GM12878 (cell line): ENCODE data around the gene TM7SF3. TPM values are rescaled to one million over a fixed set of nuclear protein-coding genes. Genes with fewer than 3 reads are reported as not detected.

Source experiments
- ATAC-seq: fragments of 200-7000 bp; cut with Tn5 transposase; 3 replicates; pipeline ENCODE4 v1.9.1; 2020; ENCODE audit warnings: mild to moderate bottlenecking, moderate library complexity
- BruUV-seq: library from RNA; stranded (reverse); fragments of 400-500 nt; replicated peaks from 2 replicates; lab custom pipeline; 2021; lab: Mats Ljungman, UMichigan
- CTCF ChIA-PET: fragments of 300-600 bp; sonication (Branson Sonifier 250); formaldehyde crosslinking; extraction: SDS; loops from one replicate; lab custom pipeline; 2021; ENCODE audit warnings: inconsistent platforms; lab: Yijun Ruan, JAX
- POLR2A ChIA-PET: fragments of 350-600 bp; formaldehyde crosslinking; extraction: SDS; loops from one replicate; lab custom pipeline; 2021; ENCODE audit warnings: inconsistent platforms; lab: Charles Lee
- RAD21 ChIA-PET: fragments of 300-600 bp; sonication (Branson Sonifier 250); formaldehyde crosslinking; loops from one replicate; lab custom pipeline; 2023; ENCODE audit warnings: antibody characterized with exemption; ENCODE audit not compliant: unreplicated experiment; lab: Charles Lee
- SMC1A ChIA-PET: fragments of 300-600 bp; sonication (Branson Sonifier 250); formaldehyde crosslinking; loops from one replicate; lab custom pipeline; 2023; ENCODE audit not compliant: unreplicated experiment, uncharacterized antibody; lab: Charles Lee
- DNase-seq: peaks from one replicate; pipeline ENCODE4 v3.0.0-alpha.2; 2011; ENCODE audit warnings: low read depth, low spot score
- FAIRE-seq: peaks from 3 replicates; lab custom pipeline; 2011; peaks lifted over from hg19 to GRCh38; lab: Jason Lieb, UNC
- H2AFZ ChIP-seq: 2 replicates; pipeline ENCODE4 v1.6.0; 2011; ENCODE audit warnings: low read depth, low read length, control low read depth; ENCODE audit not compliant: control insufficient read depth
- H3K27ac ChIP-seq: 2 replicates; pipeline ENCODE4 v1.5.1; 2011; ENCODE audit warnings: control low read depth; ENCODE audit not compliant: control insufficient read depth, insufficient read depth
- H3K27me3 ChIP-seq, 2 experiments: replicated peaks in 1 of 2; 2 replicates each; pipeline versions ENCODE4 v1.6.0 to v1.6.1; 2011; ENCODE audit warnings: low read length in 1 of 2; ENCODE audit not compliant: control insufficient read depth in 2 of 2, insufficient read depth in 2 of 2
- H3K36me3 ChIP-seq, 2 experiments: 2 replicates each; pipeline ENCODE4 v1.5.1; 2011; ENCODE audit warnings: low read length in 1 of 2; ENCODE audit not compliant: control insufficient read depth in 2 of 2, insufficient read depth in 2 of 2
- H3K4me1 ChIP-seq: 2 replicates; pipeline ENCODE4 v1.6.1; 2011; ENCODE audit warnings: mild to moderate bottlenecking, low read length, moderate library complexity, mixed read lengths; ENCODE audit not compliant: control insufficient read depth, insufficient read depth
- H3K4me2 ChIP-seq: 2 replicates; pipeline ENCODE4 v1.6.0; 2011; ENCODE audit warnings: control low read depth; ENCODE audit not compliant: control insufficient read depth, insufficient read depth
- H3K4me3 ChIP-seq: fragments of 200-600 bp; sonication (generic); 2 replicates; pipeline ENCODE4 v1.5.1; 2016
- H3K79me2 ChIP-seq: 2 replicates; pipeline ENCODE4 v1.6.0; 2011; ENCODE audit warnings: low read length; ENCODE audit not compliant: control insufficient read depth, insufficient read depth
- H3K9ac ChIP-seq: 2 replicates; pipeline ENCODE4 v1.8.0; 2011; ENCODE audit warnings: low read length, control low read depth, mixed read lengths; ENCODE audit not compliant: control insufficient read depth, insufficient read depth
- H3K9me3 ChIP-seq: replicated peaks from 3 replicates; pipeline ENCODE4 v1.5.1; 2011; ENCODE audit warnings: mild to moderate bottlenecking, low read length; ENCODE audit not compliant: control insufficient read depth, insufficient read depth
- H4K20me1 ChIP-seq: 2 replicates; pipeline ENCODE4 v1.6.0; 2011; ENCODE audit not compliant: control insufficient read depth, insufficient read depth
- DPF2 ChIP-seq: fragments of 450-650 bp; IDR thresholded peaks from 2 replicates; pipeline ENCODE4 v1.6.1; 2017; ENCODE audit warnings: mild to moderate bottlenecking
- HDAC2 ChIP-seq: fragments of 200-600 bp; sonication (generic); IDR thresholded peaks from 2 replicates; pipeline ENCODE4 v1.6.1; 2017
- HDAC6 ChIP-seq: fragments of 200-600 bp; sonication (generic); IDR thresholded peaks from one replicate; pipeline ENCODE4 v1.8.0; 2017; ENCODE audit warnings: antibody characterized with exemption; ENCODE audit not compliant: unreplicated experiment
- IKZF1 ChIP-seq: fragments of 450-650 bp; conservative IDR thresholded peaks from 2 replicates; pipeline ENCODE4 v1.6.1; 2017; ENCODE audit warnings: antibody characterized with exemption, mild to moderate bottlenecking
- JUND ChIP-seq: IDR thresholded peaks from 2 replicates; pipeline ENCODE4 v1.6.1; 2012; ENCODE audit warnings: low read depth, mild to moderate bottlenecking, low read length, improper control_type of control experiment, moderate library complexity
- LARP7 ChIP-seq: fragments of 450-650 bp; IDR thresholded peaks from 2 replicates; pipeline ENCODE4 v1.6.1; 2017; ENCODE audit warnings: mild to moderate bottlenecking
- MTA3 ChIP-seq: IDR thresholded peaks from 2 replicates; pipeline ENCODE4 v1.6.1; 2012; ENCODE audit warnings: low read length, inconsistent platforms, borderline replicate concordance
- NFYB ChIP-seq: IDR thresholded peaks from 2 replicates; pipeline ENCODE4 v1.6.1; 2011; ENCODE audit warnings: low read depth, mild to moderate bottlenecking, low read length, improper control_type of control experiment, moderate library complexity; ENCODE audit not compliant: insufficient read depth
- PAX5 ChIP-seq: IDR thresholded peaks from 2 replicates; pipeline ENCODE4 v1.6.1; 2011; ENCODE audit warnings: low read depth, low read length, borderline replicate concordance
- SIN3A ChIP-seq: IDR thresholded peaks from 2 replicates; pipeline ENCODE4 v1.6.1; 2012; ENCODE audit warnings: low read depth, low read length, improper control_type of control experiment
- SUPT20H ChIP-seq: IDR thresholded peaks from 2 replicates; pipeline ENCODE4 v1.6.1; 2011; ENCODE audit warnings: low read depth, mild to moderate bottlenecking, low read length, moderate library complexity, borderline replicate concordance; ENCODE audit not compliant: control insufficient read depth
- TBL1XR1 ChIP-seq: IDR thresholded peaks from 2 replicates; pipeline ENCODE4 v1.6.1; 2012; ENCODE audit warnings: low read depth, low read length, improper control_type of control experiment
- ZBTB33 ChIP-seq: fragments of 450-650 bp; IDR thresholded peaks from 2 replicates; pipeline ENCODE4 v1.6.1; 2017; ENCODE audit warnings: mild to moderate bottlenecking
- ZBTB40 ChIP-seq: fragments of 450-650 bp; IDR thresholded peaks from 2 replicates; pipeline ENCODE4 v1.6.1; 2016; ENCODE audit warnings: mild to moderate bottlenecking, moderate library complexity, borderline replicate concordance
- WGBS: methylation state at CpG from one replicate; pipeline ENCODE4 v1.1.6; 2016; ENCODE audit warnings: low lambda C conversion rate; ENCODE audit not compliant: insufficient replicate concordance, insufficient coverage; ENCODE audit errors: missing lambda C conversion rate; 5-methylcytosine and 5-hydroxymethylcytosine counted together
- in situ Hi-C: fragments of 300-500 bp; cut with MboI; formaldehyde crosslinking; loops from 9 replicates; pipeline ENCODE4 v1.14.3; 2018; ENCODE audit warnings: mixed read lengths
- intact Hi-C: fragments of 100-400 bp; cut with micrococcal nuclease; formaldehyde crosslinking; loops from one replicate; pipeline ENCODE4 v1.14.2; 2022; ENCODE audit not compliant: unreplicated experiment
- polyA plus RNA-seq, 11 experiments: library from polyadenylated mRNA; depleted of rRNA in 4 of 11; unstranded in 6 of 11; stranded (reverse) in 5 of 11; fragments of >200 nt; fragmentation: Nextera tagmentation in 4 of 11; fragmentation: Illumina TruSeq in 1 of 11; extraction: Ambion mirVana in 4 of 11; extraction: Trizol in 1 of 11; gene quantifications; 1 replicate in 1 of 11; 2 replicates in 10 of 11; pipeline versions ENCODE4 v1.2.1 to v1.2.3, GENCODE V29; 2011 to 2016; ENCODE audit warnings: inconsistent platforms in 2 of 11, missing spikeins in 2 of 11, low read depth in 1 of 11
- total RNA-seq, 4 experiments: library from RNA; depleted of rRNA in 3 of 4; stranded (reverse); fragments of >200 nt in 3 of 4; fragmentation: Illumina TruSeq in 1 of 4; extraction: Trizol in 1 of 4; gene quantifications; 2 replicates each; pipeline versions ENCODE4 v1.2.1 to v1.2.3, GENCODE V29; 2013 to 2021
- TF ChIP-seq, protein P1 (sequence below): fragments of 450-650 bp; IDR thresholded peaks from 2 replicates; pipeline ENCODE4 v1.6.1; 2018; ENCODE audit warnings: mild to moderate bottlenecking, low read depth, moderate library complexity; ENCODE audit not compliant: partially characterized antibody

Gene TM7SF3
- total and polyA plus RNA-seq, 10 of the 15 experiments (the other 5 are each of a cell fraction or from before 2014, with no cell fraction given) = 31.4 to 341 (median 74.8) TPM

DNA sequence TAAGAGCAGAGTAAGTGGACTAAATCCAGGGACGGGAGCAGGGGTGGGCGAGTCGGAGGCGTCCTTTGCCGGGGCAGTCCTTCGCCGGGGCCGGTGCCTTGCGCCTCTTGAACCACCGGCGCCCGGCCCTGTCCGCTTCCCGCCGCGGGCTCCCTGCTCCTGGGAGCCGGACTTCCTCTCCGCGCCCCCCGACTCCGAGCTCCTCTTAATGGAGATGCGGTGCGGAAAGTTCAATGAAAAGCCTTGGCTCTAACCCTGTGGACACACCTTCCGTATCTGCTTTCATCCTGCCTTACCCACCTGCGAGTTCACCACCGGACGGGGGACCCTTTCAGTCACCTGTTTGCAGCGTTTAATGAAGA lies 75.5 kb downstream of the TM7SF3 start:
- BruUV-seq = no TSS peak
- FAIRE-seq (no peak), DNase-seq (no peak), ATAC-seq (peak; percentile 30)
- ChIA-PET POLR2A (interaction anchor here (0.5 to 1.2 kb wide), 2 partner anchors 49 to 72 kb away, joined by 3 to 5 read pairs; no protein-coding TSS in a partner anchor), RAD21 (interaction anchor here (1.2 kb wide), 1 partner anchor 72 kb away, joined by 3 read pairs; no protein-coding TSS in a partner anchor), CTCF (interaction anchor here (0.6 kb wide), 1 partner anchor 312 kb away, joined by 3 read pairs; no protein-coding TSS in a partner anchor), SMC1A (interaction anchor here (1.0 to 2.0 kb wide), 3 partner anchors 33 to 74 kb away, joined by 3 to 13 read pairs (median 5); no protein-coding TSS in a partner anchor)
- H3K4me3 ChIP-seq = peak overlapping the region; percentile 99
- no peaks in the 10 kb centered on the region for H3K27me3 ChIP-seq
- H3K36me3 ChIP-seq = 0 out of 4 replicates have a peak, but pooled peaks cover 0 to 2% of the 10 kb centered on the region in 2 experiments
- H3K27ac ChIP-seq = peak overlapping the region; percentile 94
- under 1% methylated on average over 28 of the region's 28 CpGs for WGBS
- H2AFZ ChIP-seq = peak overlapping the region; percentile 81
- no peaks in the 10 kb centered on the region for H4K20me1 ChIP-seq
- in situ Hi-C loops = no loop called here
- peak overlapping the region; percentile 86 for H3K9ac ChIP-seq
- intact Hi-C loops = loop anchor here (2.0 to 10.0 kb wide), 3 partner anchors 76 to 306 kb away; partner anchors contain the start of genes STK38L and TM7SF3
- H3K79me2 ChIP-seq = peaks cover 99% of the 10 kb centered on the region
- peaks cover 8% of the 10 kb centered on the region for H3K4me1 ChIP-seq
- peak overlapping the region; percentile 86 for H3K4me2 ChIP-seq
- no peaks in the 10 kb centered on the region for H3K9me3 ChIP-seq
- TF ChIP-seq SUPT20H (no peak), TBL1XR1 (no peak), ZBTB40 (no peak), SIN3A (no peak), ZBTB33 (no peak), PAX5 (no peak), HDAC6 (no peak), LARP7 (peak; percentile 81; the same call in 1 of the 2 replicates), NFYB (no peak), DPF2 (peak; percentile 65), MTA3 (no peak), JUND (no peak), HDAC2 (no peak), IKZF1 (no peak)
- TF ChIP-seq, protein P1, sequence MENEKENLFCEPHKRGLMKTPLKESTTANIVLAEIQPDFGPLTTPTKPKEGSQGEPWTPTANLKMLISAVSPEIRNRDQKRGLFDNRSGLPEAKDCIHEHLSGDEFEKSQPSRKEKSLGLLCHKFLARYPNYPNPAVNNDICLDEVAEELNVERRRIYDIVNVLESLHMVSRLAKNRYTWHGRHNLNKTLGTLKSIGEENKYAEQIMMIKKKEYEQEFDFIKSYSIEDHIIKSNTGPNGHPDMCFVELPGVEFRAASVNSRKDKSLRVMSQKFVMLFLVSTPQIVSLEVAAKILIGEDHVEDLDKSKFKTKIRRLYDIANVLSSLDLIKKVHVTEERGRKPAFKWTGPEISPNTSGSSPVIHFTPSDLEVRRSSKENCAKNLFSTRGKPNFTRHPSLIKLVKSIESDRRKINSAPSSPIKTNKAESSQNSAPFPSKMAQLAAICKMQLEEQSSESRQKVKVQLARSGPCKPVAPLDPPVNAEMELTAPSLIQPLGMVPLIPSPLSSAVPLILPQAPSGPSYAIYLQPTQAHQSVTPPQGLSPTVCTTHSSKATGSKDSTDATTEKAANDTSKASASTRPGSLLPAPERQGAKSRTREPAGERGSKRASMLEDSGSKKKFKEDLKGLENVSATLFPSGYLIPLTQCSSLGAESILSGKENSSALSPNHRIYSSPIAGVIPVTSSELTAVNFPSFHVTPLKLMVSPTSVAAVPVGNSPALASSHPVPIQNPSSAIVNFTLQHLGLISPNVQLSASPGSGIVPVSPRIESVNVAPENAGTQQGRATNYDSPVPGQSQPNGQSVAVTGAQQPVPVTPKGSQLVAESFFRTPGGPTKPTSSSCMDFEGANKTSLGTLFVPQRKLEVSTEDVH = no peak
